ENCODE data around the gene CDR2L.
"Not testable (repeated sequence)": the region's sequence is repeated elsewhere in the genome, so short reads cannot be mapped to it uniquely, and the experiment has no call there.

CDR2L gene

DNA sequence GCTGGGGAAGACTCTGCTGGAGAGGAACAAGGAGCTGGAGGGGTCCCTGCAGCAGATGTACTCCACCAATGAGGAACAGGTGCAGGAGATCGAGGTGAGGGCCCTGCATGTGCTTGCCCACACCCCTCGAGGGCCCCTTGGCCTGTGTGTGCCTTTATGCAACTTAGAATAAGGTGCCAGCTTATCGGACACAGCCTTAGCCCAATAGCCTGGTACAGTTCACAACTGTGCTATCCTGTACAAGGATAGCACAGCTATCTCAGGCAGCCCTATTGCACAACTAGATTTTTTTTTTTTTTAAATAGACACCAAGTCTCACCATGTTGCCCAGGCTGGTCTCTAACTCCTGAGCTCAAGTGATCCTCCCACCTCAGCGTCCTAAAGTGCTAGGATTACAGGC, 12.1 kb downstream of the CDR2L start:
- TF ChIP-seq, protein P1, sequence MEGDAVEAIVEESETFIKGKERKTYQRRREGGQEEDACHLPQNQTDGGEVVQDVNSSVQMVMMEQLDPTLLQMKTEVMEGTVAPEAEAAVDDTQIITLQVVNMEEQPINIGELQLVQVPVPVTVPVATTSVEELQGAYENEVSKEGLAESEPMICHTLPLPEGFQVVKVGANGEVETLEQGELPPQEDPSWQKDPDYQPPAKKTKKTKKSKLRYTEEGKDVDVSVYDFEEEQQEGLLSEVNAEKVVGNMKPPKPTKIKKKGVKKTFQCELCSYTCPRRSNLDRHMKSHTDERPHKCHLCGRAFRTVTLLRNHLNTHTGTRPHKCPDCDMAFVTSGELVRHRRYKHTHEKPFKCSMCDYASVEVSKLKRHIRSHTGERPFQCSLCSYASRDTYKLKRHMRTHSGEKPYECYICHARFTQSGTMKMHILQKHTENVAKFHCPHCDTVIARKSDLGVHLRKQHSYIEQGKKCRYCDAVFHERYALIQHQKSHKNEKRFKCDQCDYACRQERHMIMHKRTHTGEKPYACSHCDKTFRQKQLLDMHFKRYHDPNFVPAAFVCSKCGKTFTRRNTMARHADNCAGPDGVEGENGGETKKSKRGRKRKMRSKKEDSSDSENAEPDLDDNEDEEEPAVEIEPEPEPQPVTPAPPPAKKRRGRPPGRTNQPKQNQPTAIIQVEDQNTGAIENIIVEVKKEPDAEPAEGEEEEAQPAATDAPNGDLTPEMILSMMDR (IDR thresholded peaks at IDR 0.05; ENCODE audit: low read depth, low read length) = no peak
- no peak for DNase-seq (ENCODE audit: extremely low read depth, low read depth)

DNA sequence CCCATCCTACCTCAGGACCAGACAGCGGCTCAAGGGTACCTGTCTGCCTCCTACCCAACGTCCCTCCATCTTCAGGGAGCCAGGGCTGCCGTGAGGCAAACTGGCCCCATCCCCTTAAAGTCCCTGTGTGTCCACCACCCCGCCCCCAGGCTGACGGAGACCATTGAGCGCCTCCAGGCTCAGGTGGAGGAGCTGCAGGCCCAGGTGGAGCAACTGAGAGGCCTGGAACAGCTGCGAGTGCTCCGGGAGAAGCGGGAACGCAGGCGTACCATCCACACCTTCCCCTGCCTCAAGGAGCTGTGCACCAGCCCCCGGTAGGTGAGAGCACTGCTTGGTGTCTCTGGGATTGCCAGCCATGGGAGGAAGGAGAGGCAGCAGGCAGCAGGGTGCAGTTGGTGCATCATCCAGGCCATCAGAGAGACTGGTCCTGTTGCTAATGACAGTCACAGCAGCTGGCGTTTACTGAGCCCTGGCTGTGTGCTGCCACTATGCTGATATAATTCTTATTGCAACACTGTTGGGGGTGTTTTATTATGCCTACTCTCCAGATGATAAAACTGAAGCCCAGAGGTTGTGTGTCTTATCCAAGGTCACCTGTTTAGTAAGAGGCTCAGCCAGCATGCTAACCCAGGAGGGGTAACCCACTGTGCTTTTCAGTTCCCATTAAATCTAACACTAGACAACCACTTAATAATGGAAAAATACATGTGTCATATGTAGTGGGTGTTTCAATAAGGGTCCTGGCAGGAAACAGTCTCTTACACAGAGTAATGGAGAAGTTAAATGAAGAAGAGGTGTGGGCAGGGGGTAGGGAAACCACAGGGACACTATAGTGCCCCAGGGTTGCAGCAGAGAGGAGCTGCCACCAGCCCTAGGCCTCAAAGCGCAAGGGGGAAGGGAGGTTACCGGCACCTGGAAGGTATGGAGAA, 14.7 kb downstream of the CDR2L start:
- TF ChIP-seq, protein P1 (IDR thresholded peaks at IDR 0.05; ENCODE audit: low read depth, low read length) = no peak
- no peak for DNase-seq (ENCODE audit: extremely low read depth, low read depth)

DNA sequence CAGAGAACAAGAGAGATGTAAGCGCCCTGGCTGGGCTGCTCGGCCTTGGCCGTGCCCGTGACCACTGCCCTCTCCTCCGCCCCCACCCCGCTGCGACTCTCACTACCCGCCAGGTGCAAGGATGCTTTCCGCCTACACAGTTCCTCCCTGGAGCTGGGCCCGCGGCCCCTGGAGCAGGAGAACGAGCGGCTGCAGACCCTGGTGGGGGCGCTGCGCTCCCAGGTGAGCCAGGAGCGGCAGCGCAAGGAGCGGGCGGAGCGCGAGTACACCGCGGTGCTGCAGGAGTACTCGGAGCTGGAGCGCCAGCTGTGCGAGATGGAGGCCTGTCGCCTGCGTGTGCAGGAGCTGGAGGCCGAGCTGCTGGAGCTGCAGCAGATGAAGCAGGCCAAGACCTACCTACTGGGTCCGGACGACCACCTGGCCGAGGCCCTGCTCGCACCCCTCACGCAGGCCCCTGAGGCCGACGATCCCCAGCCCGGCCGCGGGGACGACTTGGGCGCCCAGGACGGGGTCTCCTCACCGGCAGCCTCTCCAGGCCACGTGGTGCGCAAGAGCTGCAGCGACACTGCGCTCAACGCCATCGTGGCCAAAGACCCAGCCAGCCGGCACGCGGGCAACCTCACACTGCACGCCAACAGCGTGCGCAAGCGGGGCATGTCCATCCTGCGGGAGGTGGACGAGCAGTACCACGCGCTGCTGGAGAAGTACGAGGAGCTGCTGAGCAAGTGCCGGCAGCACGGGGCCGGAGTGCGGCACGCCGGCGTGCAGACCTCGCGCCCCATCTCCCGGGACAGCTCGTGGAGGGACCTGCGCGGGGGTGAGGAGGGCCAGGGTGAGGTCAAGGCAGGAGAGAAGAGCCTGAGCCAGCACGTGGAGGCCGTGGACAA, 15.9 kb downstream of the CDR2L start:
- DNase-seq (ENCODE audit: extremely low read depth, low read depth) = no peak
- TF ChIP-seq, protein P1 (IDR thresholded peaks at IDR 0.05; ENCODE audit: low read depth, low read length) = no peak

DNA sequence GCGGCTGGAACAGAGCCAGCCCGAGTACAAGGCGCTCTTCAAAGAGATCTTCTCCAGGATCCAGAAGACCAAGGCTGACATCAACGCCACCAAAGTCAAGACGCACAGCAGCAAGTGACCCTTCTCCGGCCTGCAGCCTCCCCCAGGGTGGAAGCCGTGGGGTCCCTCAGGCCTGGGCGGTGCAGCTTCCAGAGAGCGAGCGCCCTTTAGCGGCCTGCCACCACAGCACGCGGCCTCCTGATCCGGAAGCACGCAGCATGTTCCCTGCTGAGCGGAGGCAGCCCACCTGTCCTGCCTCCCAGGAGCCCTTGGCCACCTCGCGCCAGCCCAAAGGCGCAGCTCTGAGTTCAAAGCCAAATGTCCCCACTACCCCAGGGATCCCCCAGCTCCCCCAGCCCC, 16.5 kb downstream of the CDR2L start:
- no peak for DNase-seq (ENCODE audit: extremely low read depth, low read depth)
- TF ChIP-seq, protein P1 (IDR thresholded peaks at IDR 0.05; ENCODE audit: low read depth, low read length) = no peak

DNA sequence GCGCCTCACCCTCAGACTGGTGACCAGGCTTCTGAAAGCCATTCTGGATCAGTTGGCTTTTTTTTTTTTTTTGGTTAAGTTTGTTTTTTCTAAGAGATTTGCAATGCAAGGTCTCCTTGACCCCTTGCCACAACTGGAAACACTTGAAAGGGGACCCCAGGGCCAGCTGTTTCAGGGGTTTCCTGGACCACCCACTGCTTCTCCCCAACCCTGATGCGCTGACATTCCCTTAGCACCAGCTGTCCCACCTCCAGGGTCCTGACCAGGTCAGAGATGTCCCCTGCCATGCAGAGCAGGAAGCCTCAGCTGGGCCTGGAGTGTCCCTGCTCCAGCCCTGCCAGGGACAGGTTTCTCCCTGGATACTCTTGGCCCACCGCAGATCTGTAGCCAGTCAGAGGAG, 16.9 kb downstream of the CDR2L start:
- DNase-seq (ENCODE audit: extremely low read depth, low read depth) = no peak
- TF ChIP-seq, protein P1 (IDR thresholded peaks at IDR 0.05; ENCODE audit: low read depth, low read length) = no peak

DNA sequence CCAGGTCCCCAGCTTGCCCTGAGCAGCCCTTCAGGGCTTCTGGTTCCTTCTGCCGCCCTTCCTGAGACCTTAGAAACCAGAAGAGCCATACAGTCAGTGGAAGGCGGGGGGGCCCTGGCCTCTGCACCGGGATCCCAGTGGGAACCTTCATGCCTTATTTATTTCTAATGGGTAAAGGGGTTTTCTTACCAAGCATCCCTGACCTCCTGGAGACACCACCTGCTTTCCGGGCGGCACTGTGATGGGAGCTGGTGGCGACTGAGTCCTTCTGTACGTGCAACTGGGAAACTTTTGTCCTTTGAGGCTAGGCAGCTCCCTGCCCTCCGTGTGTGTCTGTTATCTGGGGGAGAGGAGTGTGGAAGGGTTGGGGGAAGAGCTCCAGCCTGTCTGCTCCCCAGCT, 17.9 kb downstream of the CDR2L start:
- TF ChIP-seq, protein P1 (IDR thresholded peaks at IDR 0.05; ENCODE audit: low read depth, low read length) = no peak
- DNase-seq (ENCODE audit: extremely low read depth, low read depth) = no peak

DNA sequence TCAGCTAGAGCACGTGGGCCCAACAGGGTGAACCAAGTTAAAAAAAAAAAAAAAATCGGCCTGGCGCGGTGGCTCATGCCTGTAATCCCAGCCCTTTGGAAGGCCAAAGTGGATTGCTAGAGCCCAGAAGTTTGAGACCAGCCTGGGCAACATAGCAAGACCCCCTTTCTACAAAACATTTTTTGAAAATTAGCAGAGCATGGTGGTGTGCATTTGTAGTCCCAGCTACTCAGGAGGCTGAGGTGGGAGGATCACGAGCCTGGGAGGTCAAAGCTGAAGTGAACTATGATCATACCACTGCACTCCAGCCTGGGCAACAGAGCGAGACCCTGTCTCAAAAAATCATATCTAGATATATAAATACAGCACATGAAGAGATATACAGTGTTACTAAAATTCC, 18.7 kb downstream of the CDR2L start:
- not testable (repeated sequence) for DNase-seq (ENCODE audit: extremely low read depth, low read depth)
